WTC11 (cell line): ENCODE measurements around the gene TTC6. TPM values are rescaled to one million over a fixed set of nuclear protein-coding genes. Genes with fewer than 3 reads are reported as not detected.

Experiments used
- ATAC-seq: fragments of 200-7000 bp; cut with Tn5 transposase; 2 replicates; pipeline ENCODE4 v1.10.0; 2021; ENCODE audit warnings: mild to moderate bottlenecking, moderate library complexity
- CTCF ChIA-PET: fragments of 300-600 bp; sonication (Branson Sonifier 250); formaldehyde crosslinking; loops from one replicate; lab custom pipeline; 2021; ENCODE audit warnings: antibody characterized with exemption; lab: Charles Lee
- POLR2A ChIA-PET: fragments of 350-600 bp; sonication (Branson Sonifier 250); formaldehyde crosslinking; loops from one replicate; lab custom pipeline; 2021; ENCODE audit warnings: antibody characterized with exemption; lab: Charles Lee
- DNase-seq: peaks from one replicate; pipeline ENCODE4 v3.0.0; 2021; ENCODE audit warnings: low spot score
- H3K27ac Mint-ChIP-seq: 2 replicates; pipeline ENCODE4 v1.8.0; 2021; ENCODE audit warnings: mixed read lengths
- H3K27me3 Mint-ChIP-seq: 2 replicates; pipeline ENCODE4 v1.8.0; 2021; ENCODE audit warnings: low read depth, mild to moderate bottlenecking, moderate library complexity, mixed read lengths
- H3K36me3 Mint-ChIP-seq: 2 replicates; pipeline ENCODE4 v1.8.0; 2021; ENCODE audit warnings: mixed read lengths
- H3K4me1 Mint-ChIP-seq: 2 replicates; pipeline ENCODE4 v1.8.0; 2022; ENCODE audit warnings: mixed read lengths
- H3K4me3 Mint-ChIP-seq: 2 replicates; pipeline ENCODE4 v1.8.0; 2021; ENCODE audit warnings: mild to moderate bottlenecking, moderate library complexity, mixed read lengths
- H3K9me3 Mint-ChIP-seq: 2 replicates; pipeline ENCODE4 v1.8.0; 2021; ENCODE audit warnings: mixed read lengths
- CBFB ChIP-seq: sonication (generic); formaldehyde crosslinking; IDR thresholded peaks from 2 replicates; pipeline ENCODE4 v1.8.1; 2022; ENCODE audit warnings: mild to moderate bottlenecking, low read depth, missing genetic modification reagents
- CREM ChIP-seq: sonication (generic); formaldehyde crosslinking; IDR thresholded peaks from 2 replicates; pipeline ENCODE4 v1.8.1; 2022; ENCODE audit warnings: mild to moderate bottlenecking, missing genetic modification reagents, moderate library complexity
- E2F5 ChIP-seq: sonication (generic); formaldehyde crosslinking; IDR thresholded peaks from 2 replicates; pipeline ENCODE4 v1.8.1; 2022; ENCODE audit warnings: mild to moderate bottlenecking, moderate library complexity, missing genetic modification reagents
- ELF4 ChIP-seq: sonication (generic); formaldehyde crosslinking; IDR thresholded peaks from 2 replicates; pipeline ENCODE4 v1.8.1; 2022; ENCODE audit warnings: low read depth, mild to moderate bottlenecking, moderate library complexity, missing genetic modification reagents
- EMX1 ChIP-seq: fragments of 250-450 bp; sonication (Bioruptor Pico); IDR thresholded peaks from 2 replicates; pipeline ENCODE4 v1.8.0; 2021; ENCODE audit warnings: mild to moderate bottlenecking
- FOXK1 ChIP-seq: sonication (generic); formaldehyde crosslinking; IDR thresholded peaks from 2 replicates; pipeline ENCODE4 v1.8.0; 2022; ENCODE audit warnings: mild to moderate bottlenecking, moderate library complexity, missing genetic modification reagents
- GRHL2 ChIP-seq: fragments of 250-450 bp; sonication (Bioruptor Pico); IDR thresholded peaks from 2 replicates; pipeline ENCODE4 v1.8.0; 2022; ENCODE audit warnings: mild to moderate bottlenecking, moderate library complexity; ENCODE audit not compliant: insufficient replicate concordance, severe bottlenecking
- IRF2 ChIP-seq: sonication (generic); formaldehyde crosslinking; IDR thresholded peaks from 2 replicates; pipeline ENCODE4 v1.8.0; 2022; ENCODE audit warnings: low read depth, missing genetic modification reagents, borderline replicate concordance
- JAZF1 ChIP-seq: fragments of 250-450 bp; sonication (Bioruptor Pico); IDR thresholded peaks from 2 replicates; pipeline ENCODE4 v1.9.0; 2021; ENCODE audit warnings: moderate library complexity, mild to moderate bottlenecking, inconsistent platforms
- NR1H2 ChIP-seq: sonication (generic); formaldehyde crosslinking; IDR thresholded peaks from 2 replicates; pipeline ENCODE4 v1.9.0; 2021; ENCODE audit warnings: mild to moderate bottlenecking, moderate library complexity, missing genetic modification reagents
- NR3C1 ChIP-seq: sonication (generic); formaldehyde crosslinking; conservative IDR thresholded peaks from 2 replicates; pipeline ENCODE4 v1.8.1; 2023; ENCODE audit warnings: low read depth, mild to moderate bottlenecking, missing genetic modification reagents
- OVOL2 ChIP-seq: fragments of 250-450 bp; sonication (Bioruptor Pico); IDR thresholded peaks from 2 replicates; pipeline ENCODE4 v1.9.0; 2021; ENCODE audit warnings: mild to moderate bottlenecking, borderline replicate concordance
- RORB ChIP-seq: fragments of 250-450 bp; sonication (Bioruptor Pico); IDR thresholded peaks from 2 replicates; pipeline ENCODE4 v1.9.0; 2021; ENCODE audit warnings: mild to moderate bottlenecking
- SMAD3 ChIP-seq: sonication (generic); formaldehyde crosslinking; IDR thresholded peaks from 2 replicates; pipeline ENCODE4 v1.8.0; 2022; ENCODE audit warnings: missing genetic modification reagents, mild to moderate bottlenecking, borderline replicate concordance
- SOX15 ChIP-seq: fragments of 250-450 bp; sonication (Bioruptor Pico); IDR thresholded peaks from 2 replicates; pipeline ENCODE4 v1.9.0; 2021; ENCODE audit warnings: mild to moderate bottlenecking
- STAT6 ChIP-seq: sonication (generic); formaldehyde crosslinking; conservative IDR thresholded peaks from 2 replicates; pipeline ENCODE4 v1.8.1; 2023; ENCODE audit warnings: mild to moderate bottlenecking, low read depth, missing genetic modification reagents, moderate library complexity
- TCF7 ChIP-seq: sonication (generic); formaldehyde crosslinking; IDR thresholded peaks from 2 replicates; pipeline ENCODE4 v1.8.0; 2022; ENCODE audit warnings: mild to moderate bottlenecking, low read depth, missing genetic modification reagents, moderate library complexity
- TEAD1 ChIP-seq: sonication (generic); formaldehyde crosslinking; IDR thresholded peaks from 2 replicates; pipeline ENCODE4 v1.8.0; 2022; ENCODE audit warnings: mild to moderate bottlenecking, missing genetic modification reagents
- USF1 ChIP-seq: sonication (generic); formaldehyde crosslinking; IDR thresholded peaks from 2 replicates; pipeline ENCODE4 v1.8.0; 2022; ENCODE audit warnings: mild to moderate bottlenecking, missing genetic modification reagents
- USF2 ChIP-seq: sonication (generic); formaldehyde crosslinking; IDR thresholded peaks from 2 replicates; pipeline ENCODE4 v1.8.1; 2023; ENCODE audit warnings: mild to moderate bottlenecking, missing genetic modification reagents, moderate library complexity
- ZNF423 ChIP-seq: fragments of 250-450 bp; sonication (Bioruptor Pico); IDR thresholded peaks from 2 replicates; pipeline ENCODE4 v2.1.2; 2022; ENCODE audit warnings: mild to moderate bottlenecking, moderate library complexity
- total RNA-seq: library from RNA; stranded (reverse); gene quantifications from 3 replicates; pipeline ENCODE4 v1.2.3, GENCODE V29; 2021
- TF ChIP-seq, protein P1 (sequence below): sonication (generic); formaldehyde crosslinking; IDR thresholded peaks from 2 replicates; pipeline ENCODE4 v1.8.0; 2023; ENCODE audit warnings: mild to moderate bottlenecking, missing genetic modification reagents
- TF ChIP-seq, protein P2 (sequence below): sonication (generic); formaldehyde crosslinking; IDR thresholded peaks from 2 replicates; pipeline ENCODE4 v1.8.0; 2022; ENCODE audit warnings: mild to moderate bottlenecking, missing genetic modification reagents

Gene TTC6
- total RNA-seq, 1 experiment from 2014 or later, result not detected

DNA sequence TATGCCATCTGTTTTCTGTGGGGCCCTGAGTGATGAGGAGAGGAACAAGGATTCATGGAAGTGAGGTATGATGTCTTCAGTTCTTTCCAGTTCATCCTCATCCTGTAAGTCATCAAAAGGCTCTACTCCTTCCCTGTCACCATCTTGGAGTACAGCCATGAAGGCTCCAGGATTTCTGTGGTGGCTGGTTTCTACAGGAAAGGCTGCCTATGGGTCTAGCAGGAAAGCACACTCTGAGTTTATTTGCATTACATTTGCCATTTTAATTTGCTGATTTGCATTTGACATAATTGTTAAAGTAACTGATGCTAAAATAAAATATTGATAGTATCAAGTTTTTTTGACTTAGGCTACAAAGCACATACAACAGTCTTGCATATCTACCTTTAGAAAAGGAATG is 11.2 kb downstream of the TTC6 start:
- Mint-ChIP-seq H3K4me3 (no peak overlapping the region), H3K9me3 (no peaks in the 10 kb centered on the region), H3K4me1 (peaks cover 6% of the 10 kb centered on the region; the same call in 1 of the 2 replicates), H3K27me3 (peaks cover 96% of the 10 kb centered on the region), H3K27ac (no peak overlapping the region), H3K36me3 (0 out of 2 replicates have a peak, but pooled peaks cover under 1% of the 10 kb centered on the region)
- DNase-seq (no peak), ATAC-seq (no peak)
- ChIA-PET CTCF (no interaction called here), POLR2A (no interaction called here)
- no peak for TF ChIP-seq NR1H2
- TF ChIP-seq ZNF423 (CRISPR knock-in tag), result no peak
- TF ChIP-seq, protein P1, sequence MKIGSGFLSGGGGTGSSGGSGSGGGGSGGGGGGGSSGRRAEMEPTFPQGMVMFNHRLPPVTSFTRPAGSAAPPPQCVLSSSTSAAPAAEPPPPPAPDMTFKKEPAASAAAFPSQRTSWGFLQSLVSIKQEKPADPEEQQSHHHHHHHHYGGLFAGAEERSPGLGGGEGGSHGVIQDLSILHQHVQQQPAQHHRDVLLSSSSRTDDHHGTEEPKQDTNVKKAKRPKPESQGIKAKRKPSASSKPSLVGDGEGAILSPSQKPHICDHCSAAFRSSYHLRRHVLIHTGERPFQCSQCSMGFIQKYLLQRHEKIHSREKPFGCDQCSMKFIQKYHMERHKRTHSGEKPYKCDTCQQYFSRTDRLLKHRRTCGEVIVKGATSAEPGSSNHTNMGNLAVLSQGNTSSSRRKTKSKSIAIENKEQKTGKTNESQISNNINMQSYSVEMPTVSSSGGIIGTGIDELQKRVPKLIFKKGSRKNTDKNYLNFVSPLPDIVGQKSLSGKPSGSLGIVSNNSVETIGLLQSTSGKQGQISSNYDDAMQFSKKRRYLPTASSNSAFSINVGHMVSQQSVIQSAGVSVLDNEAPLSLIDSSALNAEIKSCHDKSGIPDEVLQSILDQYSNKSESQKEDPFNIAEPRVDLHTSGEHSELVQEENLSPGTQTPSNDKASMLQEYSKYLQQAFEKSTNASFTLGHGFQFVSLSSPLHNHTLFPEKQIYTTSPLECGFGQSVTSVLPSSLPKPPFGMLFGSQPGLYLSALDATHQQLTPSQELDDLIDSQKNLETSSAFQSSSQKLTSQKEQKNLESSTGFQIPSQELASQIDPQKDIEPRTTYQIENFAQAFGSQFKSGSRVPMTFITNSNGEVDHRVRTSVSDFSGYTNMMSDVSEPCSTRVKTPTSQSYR (CRISPR knock-in tag), result no peak
- TF ChIP-seq, protein P2, sequence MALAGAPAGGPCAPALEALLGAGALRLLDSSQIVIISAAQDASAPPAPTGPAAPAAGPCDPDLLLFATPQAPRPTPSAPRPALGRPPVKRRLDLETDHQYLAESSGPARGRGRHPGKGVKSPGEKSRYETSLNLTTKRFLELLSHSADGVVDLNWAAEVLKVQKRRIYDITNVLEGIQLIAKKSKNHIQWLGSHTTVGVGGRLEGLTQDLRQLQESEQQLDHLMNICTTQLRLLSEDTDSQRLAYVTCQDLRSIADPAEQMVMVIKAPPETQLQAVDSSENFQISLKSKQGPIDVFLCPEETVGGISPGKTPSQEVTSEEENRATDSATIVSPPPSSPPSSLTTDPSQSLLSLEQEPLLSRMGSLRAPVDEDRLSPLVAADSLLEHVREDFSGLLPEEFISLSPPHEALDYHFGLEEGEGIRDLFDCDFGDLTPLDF (CRISPR knock-in tag), result no peak
- no peak for TF ChIP-seq CREM (CRISPR knock-in tag)
- TF ChIP-seq SMAD3 (CRISPR knock-in tag), result no peak
- TF ChIP-seq IRF2 (CRISPR knock-in tag), result no peak
- TF ChIP-seq TCF7 (CRISPR knock-in tag), result no peak
- TF ChIP-seq USF1 (CRISPR knock-in tag), result no peak
- no peak for TF ChIP-seq SOX15 (CRISPR knock-in tag)
- no peak for TF ChIP-seq TEAD1 (CRISPR knock-in tag)

DNA sequence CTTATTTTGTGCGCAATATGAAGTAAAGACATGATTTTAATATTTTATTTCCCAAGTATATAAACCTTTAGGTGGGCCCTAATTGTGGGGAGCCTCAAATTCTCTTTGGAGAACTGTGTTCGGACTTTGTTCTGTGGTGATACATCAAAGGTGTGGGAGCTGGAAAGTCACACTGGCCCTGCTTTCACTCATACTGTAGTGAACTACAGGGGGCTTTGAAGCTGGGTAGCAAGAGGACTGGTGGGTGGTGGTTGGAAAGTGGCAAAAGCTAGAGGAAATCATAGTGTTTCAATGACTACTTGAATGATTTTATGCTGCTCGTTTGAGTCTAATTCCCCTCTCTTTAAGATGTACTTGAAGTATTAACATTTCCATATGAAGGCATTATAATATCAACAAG is 13.2 kb downstream of the TTC6 start:
- Mint-ChIP-seq H3K36me3 (peaks cover 10% of the 10 kb centered on the region; the same call in 1 of the 2 replicates), H3K27me3 (peaks cover 91% of the 10 kb centered on the region), H3K9me3 (peaks cover 14% of the 10 kb centered on the region), H3K4me3 (no peak overlapping the region), H3K4me1 (peaks cover 6% of the 10 kb centered on the region; the same call in 1 of the 2 replicates), H3K27ac (no peak overlapping the region)
- CTCF ChIA-PET, result interaction anchor here (1.1 to 1.9 kb wide), 2 partner anchors 14 to 378 kb away, joined by 4 to 5 read pairs; partner anchors contain the start of gene FOXA1
- DNase-seq (no peak), ATAC-seq (no peak)
- POLR2A ChIA-PET, result no interaction called here
- TF ChIP-seq TCF7 (CRISPR knock-in tag) (no peak), CBFB (CRISPR knock-in tag) (no peak), OVOL2 (CRISPR knock-in tag) (no peak), NR3C1 (CRISPR knock-in tag) (no peak), RORB (CRISPR knock-in tag) (no peak), USF2 (CRISPR knock-in tag) (no peak), JAZF1 (no peak), GRHL2 (CRISPR knock-in tag) (no peak), IRF2 (CRISPR knock-in tag) (no peak), E2F5 (no peak), STAT6 (CRISPR knock-in tag) (no peak), FOXK1 (no peak), EMX1 (CRISPR knock-in tag) (no peak), ELF4 (CRISPR knock-in tag) (no peak)
